ENCODE results near the gene KRTAP15-1. TPM values are rescaled to one million over a fixed set of nuclear protein-coding genes. Genes with fewer than 3 reads are reported as not detected.

KRTAP15-1 gene
- total and polyA plus RNA-seq, 2 of the 4 experiments (the other 2 are of a cell fraction) = not detected

DNA sequence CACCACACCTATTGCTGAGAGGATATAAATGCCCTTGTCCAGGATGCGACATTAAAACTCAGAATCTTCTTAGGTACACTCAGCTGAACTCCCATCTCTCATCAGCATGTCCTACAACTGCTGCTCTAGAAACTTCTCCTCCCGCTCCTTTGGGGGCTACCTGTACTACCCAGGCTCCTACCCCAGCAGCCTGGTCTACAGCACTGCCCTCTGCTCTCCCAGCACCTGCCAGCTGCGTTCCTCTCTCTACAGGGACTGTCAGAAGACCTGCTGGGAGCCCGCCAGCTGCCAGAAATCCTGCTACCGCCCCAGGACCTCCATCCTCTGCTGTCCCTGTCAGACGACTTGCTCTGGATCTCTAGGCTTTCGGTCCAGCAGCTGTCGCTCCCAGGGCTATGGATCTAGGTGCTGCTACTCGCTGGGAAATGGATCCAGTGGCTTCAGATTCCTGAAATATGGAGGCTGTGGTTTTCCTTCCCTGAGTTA is 9.9 kb upstream of the KRTAP15-1 start, which contains the start of gene KRTAP13-4:
TSS of gene KRTAP13-4 (plus strand) at position 51 of the 486 bp plus-strand sequence. CDS start at position 107, 56 bp downstream.
- Histone ChIP-seq H2BK5ac (ENCODE audit: low read depth, low read length, poor library complexity, severe bottlenecking) (no peak within 1 kb of the TSS), H3K36me3 (ENCODE audit: control insufficient read depth, insufficient read depth, low read length) (no peaks in the 10 kb centered on the region), H3K4me3 (ENCODE audit: insufficient read depth, low read depth, low read length) (no peak within 1 kb of the TSS), H3K79me1 (ENCODE audit: low read depth in 1 of 2, low read length in 2 of 2) (no peaks in the 10 kb centered on the region), H3K4me1 (ENCODE audit: control insufficient read depth, insufficient read depth, low read length) (no peaks in the 10 kb centered on the region), H2AFZ (replicated peaks; ENCODE audit: low read length, poor library complexity) (no peak within 1 kb of the TSS), H3K23ac (ENCODE audit: low read depth, low read length) (no peak within 1 kb of the TSS), H3K9me3 (ENCODE audit: control insufficient read depth, insufficient read depth, low read length) (peaks cover 14% of the 10 kb centered on the region), H3K4ac (ENCODE audit: low read depth, low read length) (no peak within 1 kb of the TSS), H3K56ac (ENCODE audit: extremely low read depth, insufficient read depth, low read length) (no peak within 1 kb of the TSS), H4K20me1 (ENCODE audit: insufficient read depth, low read length) (no peaks in the 10 kb centered on the region), H4K5ac (ENCODE audit: low read depth, low read length) (no peak within 1 kb of the TSS), H2BK15ac (ENCODE audit: low read depth, low read length) (no peak within 1 kb of the TSS), H3K4me2 (ENCODE audit: low read depth, low read length) (no peak within 1 kb of the TSS), H4K91ac (ENCODE audit: insufficient read depth, low read depth, low read length) (no peak within 1 kb of the TSS), H3K27ac (ENCODE audit: insufficient read depth, low read length) (no peak within 1 kb of the TSS), H4K8ac (ENCODE audit: low read depth in 2 of 2, low read length in 2 of 2) (no peak within 1 kb of the TSS), H3K27me3 (ENCODE audit: control insufficient read depth, insufficient read depth, low read length) (no peaks in the 10 kb centered on the region), H3K9ac (ENCODE audit: low read depth, low read length) (no peak within 1 kb of the TSS), H2AK9ac (replicated peaks; ENCODE audit: low read depth, low read length, poor library complexity) (no peak within 1 kb of the TSS), H2BK120ac (ENCODE audit: low read depth, low read length) (no peak within 1 kb of the TSS), H2AK5ac (ENCODE audit: low read depth, low read length) (no peak within 1 kb of the TSS), H3K18ac (ENCODE audit: low read depth, low read length) (no peak within 1 kb of the TSS), H2BK20ac (ENCODE audit: low read depth, low read length) (no peak within 1 kb of the TSS), H3K14ac (replicated peaks; ENCODE audit: low read depth, low read length) (no peak within 1 kb of the TSS), H3K9me1 (ENCODE audit: insufficient read depth, low read length) (no peaks in the 10 kb centered on the region)
- no peak for ATAC-seq (ENCODE audit: low read depth)
- dilution Hi-C loops (cut with HindIII; ENCODE audit: low sequenced_read_pairs, unreplicated experiment) = no loop called here
- no peak for DNase-seq
- no TSS peak for BruUV-seq (replicated peaks)
- intact Hi-C loops (cut with micrococcal nuclease) = no loop called here
- ChIA-PET CTCF (no interaction called here), POLR2A (ENCODE audit: unreplicated experiment) (no interaction called here)
- in situ Hi-C loops (cut with MboI; ENCODE audit: low sequenced_read_pairs) = no loop called here
- TF ChIP-seq, protein P1, sequence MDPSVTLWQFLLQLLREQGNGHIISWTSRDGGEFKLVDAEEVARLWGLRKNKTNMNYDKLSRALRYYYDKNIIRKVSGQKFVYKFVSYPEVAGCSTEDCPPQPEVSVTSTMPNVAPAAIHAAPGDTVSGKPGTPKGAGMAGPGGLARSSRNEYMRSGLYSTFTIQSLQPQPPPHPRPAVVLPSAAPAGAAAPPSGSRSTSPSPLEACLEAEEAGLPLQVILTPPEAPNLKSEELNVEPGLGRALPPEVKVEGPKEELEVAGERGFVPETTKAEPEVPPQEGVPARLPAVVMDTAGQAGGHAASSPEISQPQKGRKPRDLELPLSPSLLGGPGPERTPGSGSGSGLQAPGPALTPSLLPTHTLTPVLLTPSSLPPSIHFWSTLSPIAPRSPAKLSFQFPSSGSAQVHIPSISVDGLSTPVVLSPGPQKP (IDR thresholded peaks at IDR 0.05; ENCODE audit: borderline replicate concordance, low read depth, low read length) = no peak
- TF ChIP-seq CEBPB (IDR thresholded peaks at IDR 0.05; ENCODE audit: low read depth, low read length) (no peak), MAZ (IDR thresholded peaks at IDR 0.05; ENCODE audit: borderline replicate concordance, low read depth, low read length) (no peak), POLR2A (IDR thresholded peaks at IDR 0.05; ENCODE audit: low read depth, low read length) (no peak), RFX5 (IDR thresholded peaks at IDR 0.05; ENCODE audit: low read depth, low read length) (no peak), RCOR1 (IDR thresholded peaks at IDR 0.05; ENCODE audit: insufficient replicate concordance, low read length) (no peak), MAFK (IDR thresholded peaks at IDR 0.05; ENCODE audit: low read depth, low read length) (no peak), BHLHE40 (IDR thresholded peaks at IDR 0.05; ENCODE audit: low read depth, low read length) (no peak), CHD1 (IDR thresholded peaks at IDR 0.05; ENCODE audit: low read depth, low read length) (no peak), NFE2L2 (IDR thresholded peaks at IDR 0.05; ENCODE audit: low read depth, low read length) (no peak), RAD21 (IDR thresholded peaks at IDR 0.05; ENCODE audit: low read length) (no peak), MXI1 (IDR thresholded peaks at IDR 0.05; ENCODE audit: borderline replicate concordance, low read depth, low read length) (no peak)
- TF ChIP-seq, protein P2, sequence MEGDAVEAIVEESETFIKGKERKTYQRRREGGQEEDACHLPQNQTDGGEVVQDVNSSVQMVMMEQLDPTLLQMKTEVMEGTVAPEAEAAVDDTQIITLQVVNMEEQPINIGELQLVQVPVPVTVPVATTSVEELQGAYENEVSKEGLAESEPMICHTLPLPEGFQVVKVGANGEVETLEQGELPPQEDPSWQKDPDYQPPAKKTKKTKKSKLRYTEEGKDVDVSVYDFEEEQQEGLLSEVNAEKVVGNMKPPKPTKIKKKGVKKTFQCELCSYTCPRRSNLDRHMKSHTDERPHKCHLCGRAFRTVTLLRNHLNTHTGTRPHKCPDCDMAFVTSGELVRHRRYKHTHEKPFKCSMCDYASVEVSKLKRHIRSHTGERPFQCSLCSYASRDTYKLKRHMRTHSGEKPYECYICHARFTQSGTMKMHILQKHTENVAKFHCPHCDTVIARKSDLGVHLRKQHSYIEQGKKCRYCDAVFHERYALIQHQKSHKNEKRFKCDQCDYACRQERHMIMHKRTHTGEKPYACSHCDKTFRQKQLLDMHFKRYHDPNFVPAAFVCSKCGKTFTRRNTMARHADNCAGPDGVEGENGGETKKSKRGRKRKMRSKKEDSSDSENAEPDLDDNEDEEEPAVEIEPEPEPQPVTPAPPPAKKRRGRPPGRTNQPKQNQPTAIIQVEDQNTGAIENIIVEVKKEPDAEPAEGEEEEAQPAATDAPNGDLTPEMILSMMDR (conservative IDR thresholded peaks at IDR 0.05; ENCODE audit: low read depth, low read length) = no peak
- WGBS, 2 experiments (ENCODE audit: extremely low coverage in 2 of 2, insufficient read length in 1 of 2) = no CpG with 5 or more reads among the region's 9 CpGs

Data from IMR-90 (cell line).